Stimulated activated CD4-positive, alpha-beta T cell treated with anti-CD3 and anti-CD28 coated beads, Interleukin-12 subunit alpha, Interleukin-12 subunit beta, amount 100 ng/mL, for 4 hours (primary cell): Measurements from ENCODE around the gene APEH.
A peak's percentile ranks its signal among the peaks of the same experiment; 100 is the strongest.
"Not testable (repeated sequence)": the region's sequence is repeated elsewhere in the genome, so short reads cannot be mapped to it uniquely, and the experiment has no call there.

Experiments
- DNase-seq: peaks from one replicate; pipeline ENCODE4 v3.0.0-alpha.2; 2020

APEH gene

DNA sequence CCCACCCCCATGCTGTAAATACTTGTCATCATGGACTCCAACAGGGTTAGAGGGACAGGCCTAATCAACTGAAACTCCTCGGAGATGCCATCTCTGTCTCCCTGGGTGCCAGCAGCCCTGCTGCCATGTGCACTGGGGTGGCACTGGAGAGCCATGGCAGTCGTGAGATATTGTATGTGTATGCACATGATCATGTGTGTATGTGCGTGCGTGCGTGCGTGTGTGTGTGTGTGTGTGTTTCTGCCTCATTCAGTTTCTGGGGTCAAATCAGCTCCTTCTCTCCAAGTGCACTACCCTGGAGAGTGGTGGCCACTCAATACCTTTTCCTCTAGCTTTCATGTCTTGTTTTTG, 3.2 kb upstream of the APEH start:
- DNase-seq: no peak

GRCh38 chr3:49671291-49672288, 2.6 kb upstream of the APEH start:
- DNase-seq: peak; percentile 67

DNA sequence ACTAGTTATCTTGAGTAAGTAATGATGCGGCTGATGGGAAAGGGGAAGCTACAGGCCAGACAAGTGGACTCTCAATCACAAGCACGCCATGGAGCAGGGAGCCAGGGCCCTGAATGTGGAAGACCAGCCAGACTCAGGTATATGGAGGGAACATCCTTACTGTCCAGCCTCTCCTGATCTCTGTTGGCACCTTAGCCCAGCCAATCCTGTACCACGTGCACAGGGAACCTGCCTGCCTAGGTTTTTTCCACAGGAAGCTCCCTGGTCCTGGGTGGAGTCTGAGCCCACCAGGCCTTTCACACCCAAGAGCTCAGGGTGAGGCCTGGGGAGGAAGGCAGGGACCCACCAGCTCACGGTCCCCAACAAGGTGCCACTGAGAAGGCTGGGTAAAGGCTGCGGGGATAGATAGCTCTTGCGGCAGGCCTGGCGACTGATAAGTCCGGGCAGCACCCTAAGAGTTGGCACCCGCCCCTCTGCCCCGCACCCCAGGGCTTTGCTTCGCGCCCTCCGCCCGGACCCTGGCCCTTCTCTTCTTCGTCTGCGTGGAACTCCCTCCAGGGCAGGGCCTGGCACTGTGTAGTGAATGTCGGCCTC, 933 bp upstream of the APEH start:
- no peak for DNase-seq

- peak; percentile 25 for DNase-seq
Observed at GRCh38 chr3:49674497-49674983, 389 bp downstream of the APEH start.

- DNase-seq: no peak
Observed at GRCh38 chr3:49675912-49676311, 1.8 kb downstream of the APEH start.

DNA sequence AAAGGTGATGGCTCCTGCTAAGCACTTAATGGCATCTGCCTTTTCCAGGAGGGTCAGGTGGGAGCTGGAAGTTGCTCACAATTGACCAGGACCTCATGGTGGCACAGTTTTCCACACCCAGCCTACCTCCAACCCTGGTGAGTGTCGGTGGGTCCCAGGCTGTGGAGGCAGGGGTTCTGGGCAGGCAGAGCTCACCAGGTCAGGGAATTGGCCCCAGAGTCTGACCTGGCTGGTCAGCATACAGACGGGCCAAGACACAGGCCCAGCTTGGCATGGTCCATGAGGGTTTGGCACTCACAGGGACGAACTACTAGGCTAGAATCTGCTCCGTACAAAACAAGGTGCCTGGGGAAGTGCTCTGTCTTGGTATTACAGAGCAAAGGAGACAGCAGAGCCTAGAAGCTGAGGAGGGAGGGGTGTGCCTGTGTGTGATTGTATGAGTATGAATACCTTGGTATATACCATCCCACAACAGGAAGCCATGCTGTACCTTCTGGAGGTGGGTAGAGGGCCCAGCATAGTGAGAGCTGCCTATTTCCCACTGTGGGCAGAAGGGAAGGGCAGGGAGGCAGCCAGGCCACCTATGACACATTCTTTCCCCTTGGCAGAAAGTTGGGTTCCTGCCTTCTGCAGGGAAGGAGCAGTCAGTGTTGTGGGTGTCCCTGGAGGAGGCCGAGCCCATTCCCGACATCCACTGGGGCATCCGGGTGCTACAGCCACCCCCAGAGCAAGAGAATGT, 6.5 kb downstream of the APEH start:
- no peak for DNase-seq

DNA sequence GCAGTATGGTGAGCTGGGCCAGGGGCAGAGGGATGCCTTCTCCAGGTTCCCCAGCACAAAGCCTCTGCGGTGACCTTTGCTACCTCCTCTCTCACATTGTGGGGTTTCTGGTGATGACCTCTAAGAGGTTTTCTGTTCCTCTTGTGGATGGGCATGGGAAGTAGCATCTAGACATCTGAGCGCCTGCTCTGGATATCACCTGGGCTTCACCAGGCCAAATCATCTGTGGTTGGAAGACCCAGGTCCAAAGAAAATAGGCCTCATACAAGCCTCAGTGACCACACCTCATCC, 7.0 kb downstream of the APEH start:
- DNase-seq: no peak

DNA sequence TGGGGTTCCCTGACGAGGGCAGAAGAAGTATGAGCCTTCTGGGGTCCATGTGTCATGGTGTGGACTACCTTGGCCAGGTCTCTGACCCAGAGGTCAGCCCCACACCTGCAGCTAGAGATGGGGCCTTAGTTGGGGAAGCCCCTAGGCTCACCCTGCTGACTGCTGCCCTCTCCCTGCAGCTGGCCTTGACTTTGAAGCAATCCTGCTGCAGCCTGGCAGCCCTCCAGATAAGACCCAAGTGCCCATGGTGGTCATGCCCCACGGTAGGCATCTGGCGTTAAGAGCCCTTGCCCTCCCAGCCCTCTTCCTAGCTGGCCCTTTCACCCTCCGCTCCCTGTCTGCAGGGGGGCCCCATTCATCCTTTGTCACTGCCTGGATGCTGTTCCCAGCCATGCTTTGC, 7.4 kb downstream of the APEH start:
- no peak for DNase-seq

DNA sequence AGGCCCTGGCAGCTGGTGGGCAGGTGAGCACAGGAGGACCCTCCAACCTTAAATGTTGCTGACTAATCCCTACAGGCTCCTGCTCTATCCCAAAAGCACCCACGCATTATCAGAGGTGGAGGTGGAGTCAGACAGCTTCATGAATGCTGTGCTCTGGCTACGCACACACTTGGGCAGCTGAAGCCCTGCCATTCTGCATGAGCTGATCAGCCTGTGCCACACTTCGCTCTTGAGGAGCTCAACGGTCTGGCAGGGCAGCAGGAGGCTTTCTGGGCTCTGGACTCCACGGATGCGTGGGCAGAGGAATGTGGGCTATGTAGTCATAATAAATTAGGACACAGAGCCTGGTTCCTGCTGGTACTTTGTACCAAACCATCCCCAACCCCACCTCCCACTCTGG, 9.0 kb downstream of the APEH start:
- no peak for DNase-seq

DNA sequence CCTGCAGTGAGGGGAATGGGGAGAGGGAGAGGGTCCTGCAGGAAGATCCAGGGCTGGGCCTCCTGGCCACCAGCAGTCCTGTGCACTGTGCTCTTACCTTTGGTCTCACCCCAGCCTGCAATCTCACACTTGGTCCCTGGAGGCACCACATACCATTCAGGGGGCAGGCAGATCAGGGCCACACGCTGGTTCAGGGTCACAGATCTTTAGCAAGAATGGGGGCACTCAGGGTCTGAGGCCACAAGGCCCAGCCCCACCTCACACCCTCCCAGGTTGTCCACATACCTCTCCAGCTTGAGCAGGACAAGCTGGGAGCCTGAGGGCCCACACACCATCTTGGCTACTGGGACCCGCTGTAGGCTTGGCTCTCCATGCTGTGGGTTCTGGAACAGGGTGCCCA, 10.3 kb downstream of the APEH start:
- DNase-seq: not testable (repeated sequence)

- DNase-seq: not testable (repeated sequence)
Observed at GRCh38 chr3:49685103-49685502, 11.0 kb downstream of the APEH start.

GRCh38 chr3:49685846-49686245, 11.7 kb downstream of the APEH start:
- DNase-seq: not testable (repeated sequence)

GRCh38 chr3:49686346-49686745, 12.2 kb downstream of the APEH start:
- DNase-seq: peak; percentile 30

- peak; percentile 43 for DNase-seq
Observed at GRCh38 chr3:49686769-49687423, 12.7 kb downstream of the APEH start.

- not testable (repeated sequence) for DNase-seq
Observed at GRCh38 chr3:49687424-49687795, 13.3 kb downstream of the APEH start.

GRCh38 chr3:49688338-49689045, 14.3 kb downstream of the APEH start:
- not testable (repeated sequence) for DNase-seq

GRCh38 chr3:49689046-49689907, 15.1 kb downstream of the APEH start, which contains the start of the genes MST1 and RNF123:
Gene MST1, minus strand, starts transcription at chr3:49689474. Its CDS starts 783 bp downstream, at chr3:49688691.
Gene RNF123, plus strand, starts transcription at chr3:49689557. Its CDS starts 1,609 bp downstream, at chr3:49691166.
- peak; percentile 92 for DNase-seq

GRCh38 chr3:49689908-49690624, 15.9 kb downstream of the APEH start:
- DNase-seq: not testable (repeated sequence)

DNA sequence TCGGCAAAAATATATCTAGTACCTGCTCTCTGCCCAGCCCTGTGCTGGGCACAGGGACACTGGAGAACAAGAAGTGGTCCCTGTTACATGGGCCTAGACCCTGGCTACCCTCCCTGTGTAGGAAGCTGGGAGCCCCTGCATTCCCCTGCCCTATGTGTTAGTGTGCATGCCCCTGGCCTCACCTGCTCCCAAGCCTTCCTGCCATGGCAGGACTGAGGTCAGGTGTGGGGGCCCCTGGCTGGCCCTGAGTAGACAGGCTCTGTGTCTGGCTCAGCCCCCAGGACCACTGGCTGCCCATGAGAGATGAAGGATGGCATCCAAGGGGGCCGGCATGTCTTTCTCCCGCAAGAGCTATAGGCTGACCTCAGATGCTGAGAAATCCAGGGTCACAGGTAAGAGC, 16.7 kb downstream of the APEH start:
- not testable (repeated sequence) for DNase-seq

- DNase-seq: not testable (repeated sequence)
Observed at GRCh38 chr3:49691481-49691880, 17.3 kb downstream of the APEH start.
